Neural crest cell (in vitro differentiated cells): ENCODE measurements around the gene FMOD. TPM values are rescaled to one million over a fixed set of nuclear protein-coding genes. Genes with fewer than 3 reads are reported as not detected.

Experiments used
- DNase-seq: peaks from one replicate; pipeline ENCODE4 v3.0.0; 2021; ENCODE audit warnings: low read depth, mixed read lengths, low spot score
- H3K27ac Mint-ChIP-seq: one replicate; pipeline ENCODE4 v1.8.0; 2021; ENCODE audit warnings: mild to moderate bottlenecking, mixed read lengths; ENCODE audit not compliant: unreplicated experiment
- H3K27me3 Mint-ChIP-seq: 2 replicates; pipeline ENCODE4 v1.8.0; 2021; ENCODE audit warnings: low read depth, mild to moderate bottlenecking, mixed read lengths
- H3K36me3 Mint-ChIP-seq: 2 replicates; pipeline ENCODE4 v1.8.0; 2021; ENCODE audit warnings: low read depth, mild to moderate bottlenecking, mixed read lengths
- H3K4me1 Mint-ChIP-seq: 2 replicates; pipeline ENCODE4 v1.8.0; 2021; ENCODE audit warnings: mixed read lengths
- H3K4me3 Mint-ChIP-seq: one replicate; pipeline ENCODE4 v1.8.0; 2021; ENCODE audit warnings: mild to moderate bottlenecking, mixed read lengths
- H3K9me3 Mint-ChIP-seq: 2 replicates; pipeline ENCODE4 v1.8.0; 2021; ENCODE audit warnings: mixed read lengths
- total RNA-seq: library from RNA; stranded (reverse); gene quantifications from 2 replicates; pipeline ENCODE4 v1.2.1, GENCODE V29; 2021
- TF ChIP-seq, protein P1 (sequence below): fragments of 200-600 bp; sonication (generic); conservative IDR thresholded peaks from 2 replicates; pipeline ENCODE4 v1.5.0; 2021; ENCODE audit warnings: antibody characterized with exemption, mild to moderate bottlenecking

FMOD gene
- total RNA-seq, 1 donor from 2014 or later = 0.35 TPM

DNA sequence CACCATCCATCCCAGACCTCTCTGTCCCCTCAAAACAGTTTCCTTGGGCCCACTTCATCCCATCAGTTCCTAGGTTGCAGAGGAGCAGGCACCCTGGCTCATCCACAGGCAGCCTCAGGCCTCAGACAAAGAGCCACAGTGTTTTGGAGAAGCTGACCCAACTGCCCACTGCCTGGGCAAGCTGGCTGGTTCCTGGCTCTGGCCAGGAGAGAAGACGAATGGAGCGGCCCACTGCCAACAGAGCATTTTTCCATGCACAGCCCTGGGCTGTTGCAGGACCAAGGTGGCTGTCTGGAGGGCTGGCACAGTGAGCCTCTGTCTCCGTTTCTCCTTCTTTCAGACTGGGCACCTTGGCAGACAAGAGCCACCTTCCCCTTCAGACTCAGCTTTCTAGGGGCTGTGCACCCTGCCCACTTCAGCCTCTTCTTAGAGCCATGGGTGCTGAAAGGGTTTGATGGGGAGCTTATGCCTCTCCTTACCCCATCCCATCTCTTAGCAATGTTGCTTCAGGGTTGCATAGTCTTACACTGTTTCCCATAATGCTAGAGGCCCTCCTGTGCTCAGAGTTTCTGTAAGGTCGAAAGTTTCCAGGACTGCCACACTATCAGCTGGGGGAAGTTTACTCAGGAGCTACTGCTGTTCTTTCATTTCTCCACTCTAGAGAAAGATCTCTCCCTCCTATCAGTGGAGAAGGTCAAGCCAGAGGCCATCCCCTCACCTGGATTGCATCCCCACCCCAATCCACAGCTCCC, 973 bp downstream of the FMOD start:
- no peaks in the 10 kb centered on the region for H3K36me3 Mint-ChIP-seq
- H3K9me3 Mint-ChIP-seq = peaks cover 3% of the 10 kb centered on the region
- no peak overlapping the region for H3K4me3 Mint-ChIP-seq
- peaks cover 7% of the 10 kb centered on the region for H3K27me3 Mint-ChIP-seq
- no peak for DNase-seq
- no peak overlapping the region for H3K27ac Mint-ChIP-seq
- TF ChIP-seq, protein P1, sequence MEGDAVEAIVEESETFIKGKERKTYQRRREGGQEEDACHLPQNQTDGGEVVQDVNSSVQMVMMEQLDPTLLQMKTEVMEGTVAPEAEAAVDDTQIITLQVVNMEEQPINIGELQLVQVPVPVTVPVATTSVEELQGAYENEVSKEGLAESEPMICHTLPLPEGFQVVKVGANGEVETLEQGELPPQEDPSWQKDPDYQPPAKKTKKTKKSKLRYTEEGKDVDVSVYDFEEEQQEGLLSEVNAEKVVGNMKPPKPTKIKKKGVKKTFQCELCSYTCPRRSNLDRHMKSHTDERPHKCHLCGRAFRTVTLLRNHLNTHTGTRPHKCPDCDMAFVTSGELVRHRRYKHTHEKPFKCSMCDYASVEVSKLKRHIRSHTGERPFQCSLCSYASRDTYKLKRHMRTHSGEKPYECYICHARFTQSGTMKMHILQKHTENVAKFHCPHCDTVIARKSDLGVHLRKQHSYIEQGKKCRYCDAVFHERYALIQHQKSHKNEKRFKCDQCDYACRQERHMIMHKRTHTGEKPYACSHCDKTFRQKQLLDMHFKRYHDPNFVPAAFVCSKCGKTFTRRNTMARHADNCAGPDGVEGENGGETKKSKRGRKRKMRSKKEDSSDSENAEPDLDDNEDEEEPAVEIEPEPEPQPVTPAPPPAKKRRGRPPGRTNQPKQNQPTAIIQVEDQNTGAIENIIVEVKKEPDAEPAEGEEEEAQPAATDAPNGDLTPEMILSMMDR = no peak
- peaks cover 14% of the 10 kb centered on the region for H3K4me1 Mint-ChIP-seq

GRCh38 chr1:203349166-203349565, 1.8 kb downstream of the FMOD start:
- peaks cover 3% of the 10 kb centered on the region for H3K9me3 Mint-ChIP-seq
- peaks cover 7% of the 10 kb centered on the region for H3K27me3 Mint-ChIP-seq
- no peak overlapping the region for H3K27ac Mint-ChIP-seq
- DNase-seq = no peak
- H3K4me1 Mint-ChIP-seq = peaks cover 14% of the 10 kb centered on the region
- H3K36me3 Mint-ChIP-seq = no peaks in the 10 kb centered on the region
- no peak overlapping the region for H3K4me3 Mint-ChIP-seq
- TF ChIP-seq, protein P1 = no peak

- no peak for DNase-seq
- Mint-ChIP-seq H3K9me3 (peaks cover 3% of the 10 kb centered on the region), H3K27me3 (peaks cover 14% of the 10 kb centered on the region), H3K4me3 (no peak overlapping the region), H3K4me1 (peaks cover 29% of the 10 kb centered on the region), H3K27ac (no peak overlapping the region), H3K36me3 (no peaks in the 10 kb centered on the region)
- TF ChIP-seq, protein P1 = no peak
These were observed 4.2 kb downstream of the FMOD start for GRCh38 chr1:203346769-203347102.

DNA sequence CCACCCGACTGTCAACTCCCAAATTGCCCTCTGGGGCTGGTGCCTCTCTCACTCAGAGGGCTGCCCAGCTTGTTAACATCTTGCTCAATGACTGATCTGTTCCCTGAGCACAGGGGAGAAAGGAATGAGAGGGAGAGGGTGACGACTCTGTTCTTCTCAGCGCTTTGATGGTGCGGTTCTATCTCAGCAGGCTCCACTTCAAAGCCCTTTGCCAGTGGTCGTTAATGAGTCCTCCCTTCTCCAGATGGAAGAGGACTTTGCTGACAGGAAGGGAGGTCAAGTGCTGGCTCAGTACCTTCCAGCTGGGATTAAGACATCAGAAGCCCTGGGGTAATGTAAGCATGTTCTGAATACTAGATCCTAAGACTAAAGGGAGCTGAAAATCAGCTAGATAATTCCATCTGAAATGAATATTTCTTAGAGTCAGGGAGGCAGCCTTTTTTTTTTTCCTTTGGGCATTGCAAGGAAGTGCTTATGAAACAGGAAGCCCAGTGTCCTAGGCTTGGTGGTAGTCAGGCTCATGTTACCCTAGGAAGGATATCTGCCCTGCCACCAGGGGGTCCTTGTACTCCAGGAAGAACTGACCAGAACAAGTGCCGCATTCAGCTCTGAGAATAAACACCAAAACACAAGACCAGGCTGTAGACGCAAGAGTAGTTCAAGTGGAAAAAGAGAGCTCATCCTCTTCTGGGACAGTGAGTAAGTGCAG, 4.7 kb downstream of the FMOD start:
- TF ChIP-seq, protein P1 = no peak
- H3K36me3 Mint-ChIP-seq = no peaks in the 10 kb centered on the region
- peak overlapping the region; percentile 11 for H3K4me3 Mint-ChIP-seq
- peaks cover 3% of the 10 kb centered on the region for H3K9me3 Mint-ChIP-seq
- no peak for DNase-seq
- peak overlapping the region; percentile 59 for H3K27ac Mint-ChIP-seq
- H3K4me1 Mint-ChIP-seq = peaks cover 31% of the 10 kb centered on the region
- peaks cover 18% of the 10 kb centered on the region for H3K27me3 Mint-ChIP-seq

GRCh38 chr1:203343956-203344754, 6.8 kb downstream of the FMOD start:
- no peak for DNase-seq
- Mint-ChIP-seq H3K4me1 (peaks cover 39% of the 10 kb centered on the region), H3K9me3 (peaks cover 3% of the 10 kb centered on the region), H3K27me3 (peaks cover 31% of the 10 kb centered on the region), H3K4me3 (no peak overlapping the region), H3K27ac (no peak overlapping the region), H3K36me3 (no peaks in the 10 kb centered on the region)
- TF ChIP-seq, protein P1 = no peak
